IMR-90 (cell line): ENCODE results near the gene CST7. TPM values are rescaled to one million over a fixed set of nuclear protein-coding genes. Genes with fewer than 3 reads are reported as not detected.

ENCODE experiments used
- ATAC-seq: fragments of 200-7000 bp; cut with Tn5 transposase; 2 replicates; pipeline ENCODE4 v1.9.1; 2020; ENCODE audit warnings: low read depth, mild to moderate bottlenecking, moderate library complexity
- BruUV-seq: library from RNA; stranded (reverse); fragments of 400-500 nt; replicated peaks from 2 replicates; lab custom pipeline; 2021; lab: Mats Ljungman, UMichigan
- CTCF ChIA-PET: fragments of 300-600 bp; formaldehyde crosslinking; extraction: SDS; loops from one replicate; lab custom pipeline; 2021; ENCODE audit warnings: antibody characterized with exemption; lab: Yijun Ruan, JAX
- POLR2A ChIA-PET: fragments of 300-600 bp; sonication (Branson Sonifier 250); formaldehyde crosslinking; loops from one replicate; lab custom pipeline; 2022; ENCODE audit warnings: antibody characterized with exemption; ENCODE audit not compliant: unreplicated experiment; lab: Charles Lee
- DNase-seq: peaks from one replicate; pipeline ENCODE4 v3.0.0; 2013
- H2AFZ ChIP-seq: replicated peaks from 2 replicates; pipeline ENCODE3; 2013; ENCODE audit warnings: low read length, mild to moderate bottlenecking; ENCODE audit not compliant: poor library complexity
- H2AK5ac ChIP-seq: 2 replicates; pipeline ENCODE4 v1.6.1; 2013; ENCODE audit warnings: low read depth, low read length, inconsistent platforms
- H2AK9ac ChIP-seq: replicated peaks from 2 replicates; pipeline ENCODE3; 2013; ENCODE audit warnings: mild to moderate bottlenecking, low read depth, low read length, moderate library complexity; ENCODE audit not compliant: poor library complexity
- H2BK120ac ChIP-seq: 2 replicates; pipeline ENCODE4 v1.6.1; 2013; ENCODE audit warnings: low read depth, low read length, inconsistent platforms
- H2BK15ac ChIP-seq: 3 replicates; pipeline ENCODE4 v1.6.1; 2013; ENCODE audit warnings: low read depth, low read length, inconsistent platforms
- H2BK20ac ChIP-seq: 2 replicates; pipeline ENCODE4 v1.6.1; 2013; ENCODE audit warnings: low read depth, mild to moderate bottlenecking, inconsistent platforms, low read length, moderate library complexity
- H2BK5ac ChIP-seq: 2 replicates; pipeline ENCODE4 v1.6.1; 2013; ENCODE audit warnings: mild to moderate bottlenecking, low read depth, low read length, inconsistent platforms; ENCODE audit not compliant: poor library complexity, severe bottlenecking
- H3K14ac ChIP-seq: replicated peaks from 2 replicates; pipeline ENCODE4 v1.6.1; 2013; ENCODE audit warnings: low read depth, low read length, inconsistent platforms
- H3K18ac ChIP-seq: 2 replicates; pipeline ENCODE4 v1.6.1; 2013; ENCODE audit warnings: low read depth, low read length, control low read depth
- H3K23ac ChIP-seq: 2 replicates; pipeline ENCODE4 v1.6.1; 2013; ENCODE audit warnings: low read depth, low read length, inconsistent platforms
- H3K27ac ChIP-seq: 2 replicates; pipeline ENCODE4 v1.5.1; 2013; ENCODE audit warnings: mild to moderate bottlenecking, control low read depth, low read length; ENCODE audit not compliant: insufficient read depth
- H3K27me3 ChIP-seq: 2 replicates; pipeline ENCODE4 v1.6.1; 2013; ENCODE audit warnings: low read length; ENCODE audit not compliant: control insufficient read depth, insufficient read depth
- H3K36me3 ChIP-seq: 2 replicates; pipeline ENCODE4 v1.6.1; 2013; ENCODE audit warnings: low read length, mixed read lengths; ENCODE audit not compliant: control insufficient read depth, insufficient read depth
- H3K4ac ChIP-seq: 2 replicates; pipeline ENCODE4 v1.6.1; 2013; ENCODE audit warnings: low read depth, low read length, inconsistent platforms
- H3K4me1 ChIP-seq: 2 replicates; pipeline ENCODE4 v1.6.1; 2013; ENCODE audit warnings: low read length, mixed read lengths; ENCODE audit not compliant: control insufficient read depth, insufficient read depth
- H3K4me2 ChIP-seq: 2 replicates; pipeline ENCODE4 v1.6.1; 2013; ENCODE audit warnings: low read depth, mild to moderate bottlenecking, control low read depth, low read length, moderate library complexity
- H3K4me3 ChIP-seq: 2 replicates; pipeline ENCODE4 v1.5.1; 2013; ENCODE audit warnings: low read depth, mild to moderate bottlenecking, control low read depth, low read length, moderate library complexity; ENCODE audit not compliant: insufficient read depth
- H3K56ac ChIP-seq: 2 replicates; pipeline ENCODE4 v1.6.1; 2013; ENCODE audit warnings: low read length, inconsistent platforms; ENCODE audit not compliant: insufficient read depth; ENCODE audit errors: extremely low read depth
- H3K79me1 ChIP-seq, 2 experiments: 2 replicates each; pipeline ENCODE4 v1.6.1; 2013; ENCODE audit warnings: low read length in 2 of 2, inconsistent platforms in 1 of 2, low read depth in 1 of 2
- H3K9ac ChIP-seq: 2 replicates; pipeline ENCODE4 v1.6.1; 2013; ENCODE audit warnings: low read depth, low read length, control low read depth
- H3K9me1 ChIP-seq: 2 replicates; pipeline ENCODE4 v1.6.1; 2013; ENCODE audit warnings: low read length, inconsistent platforms; ENCODE audit not compliant: insufficient read depth
- H3K9me3 ChIP-seq: 2 replicates; pipeline ENCODE4 v1.6.1; 2013; ENCODE audit warnings: low read length; ENCODE audit not compliant: control insufficient read depth, insufficient read depth
- H4K20me1 ChIP-seq: 2 replicates; pipeline ENCODE4 v1.6.1; 2013; ENCODE audit warnings: low read length, inconsistent platforms; ENCODE audit not compliant: insufficient read depth
- H4K5ac ChIP-seq: 2 replicates; pipeline ENCODE4 v1.6.1; 2013; ENCODE audit warnings: mild to moderate bottlenecking, low read depth, low read length, control low read depth
- H4K8ac ChIP-seq, 2 experiments: 2 replicates each; pipeline ENCODE4 v1.6.1; 2013; ENCODE audit warnings: low read depth in 2 of 2, low read length in 2 of 2, control low read depth in 1 of 2, inconsistent platforms in 1 of 2
- H4K91ac ChIP-seq: 2 replicates; pipeline ENCODE4 v1.6.1; 2013; ENCODE audit warnings: low read depth, low read length, inconsistent platforms; ENCODE audit not compliant: insufficient read depth
- BHLHE40 ChIP-seq: fragments of 150-350 bp; IDR thresholded peaks from 2 replicates; pipeline ENCODE4 v1.6.1; 2016; ENCODE audit warnings: mild to moderate bottlenecking, low read depth, low read length
- CEBPB ChIP-seq: IDR thresholded peaks from 2 replicates; pipeline ENCODE4 v1.6.1; 2012; ENCODE audit warnings: low read depth, low read length, improper control_type of control experiment
- CHD1 ChIP-seq: IDR thresholded peaks from 2 replicates; pipeline ENCODE4 v1.6.1; 2012; ENCODE audit warnings: low read depth, low read length, improper control_type of control experiment
- CTCF ChIP-seq: conservative IDR thresholded peaks from 2 replicates; pipeline ENCODE4 v1.5.1; 2012; ENCODE audit warnings: mild to moderate bottlenecking, low read depth, low read length, improper control_type of control experiment
- FOS ChIP-seq: fragments of 150-350 bp; IDR thresholded peaks from 2 replicates; pipeline ENCODE4 v1.6.1; 2016; ENCODE audit warnings: low read depth, low read length
- MAFK ChIP-seq: IDR thresholded peaks from 2 replicates; pipeline ENCODE4 v1.6.1; 2012; ENCODE audit warnings: low read depth, low read length, improper control_type of control experiment
- MAZ ChIP-seq: IDR thresholded peaks from 2 replicates; pipeline ENCODE4 v1.6.1; 2012; ENCODE audit warnings: low read depth, mild to moderate bottlenecking, low read length, improper control_type of control experiment, moderate library complexity, borderline replicate concordance
- MXI1 ChIP-seq: IDR thresholded peaks from 2 replicates; pipeline ENCODE4 v1.6.1; 2012; ENCODE audit warnings: low read depth, mild to moderate bottlenecking, low read length, moderate library complexity, borderline replicate concordance
- NFE2L2 ChIP-seq: fragments of 150-350 bp; IDR thresholded peaks from 2 replicates; pipeline ENCODE4 v1.6.1; 2016; ENCODE audit warnings: low read depth, mild to moderate bottlenecking, low read length
- POLR2A ChIP-seq: IDR thresholded peaks from 2 replicates; pipeline ENCODE4 v1.6.1; 2012; ENCODE audit warnings: mild to moderate bottlenecking, low read depth, low read length
- RAD21 ChIP-seq: IDR thresholded peaks from 2 replicates; pipeline ENCODE4 v1.6.1; 2012; ENCODE audit warnings: low read length, improper control_type of control experiment
- RCOR1 ChIP-seq: IDR thresholded peaks from 2 replicates; pipeline ENCODE4 v1.6.1; 2012; ENCODE audit warnings: mild to moderate bottlenecking, low read length, improper control_type of control experiment; ENCODE audit not compliant: insufficient replicate concordance
- RFX5 ChIP-seq: IDR thresholded peaks from 2 replicates; pipeline ENCODE4 v1.8.0; 2012; ENCODE audit warnings: low read depth, mild to moderate bottlenecking, low read length, moderate library complexity
- SMC3 ChIP-seq: fragments of 150-350 bp; IDR thresholded peaks from 2 replicates; pipeline ENCODE4 v1.6.1; 2016; ENCODE audit warnings: low read depth, mild to moderate bottlenecking, antibody characterized with exemption, low read length, moderate library complexity
- USF2 ChIP-seq: fragments of 150-350 bp; IDR thresholded peaks from 2 replicates; pipeline ENCODE4 v1.6.1; 2017; ENCODE audit warnings: mild to moderate bottlenecking, antibody characterized with exemption, low read length, low read depth
- WGBS, 2 experiments: methylation state at CpG; one replicate each; pipeline versions ENCODE4 v1.1.5 to v1.1.7; 2013; ENCODE audit warnings: missing lambda C conversion rate in 2 of 2; ENCODE audit not compliant: insufficient read length in 1 of 2; ENCODE audit errors: extremely low coverage in 2 of 2; 5-methylcytosine and 5-hydroxymethylcytosine counted together
- dilution Hi-C: fragments of 300-500 bp; cut with HindIII; formaldehyde crosslinking; loops from one replicate; pipeline ENCODE4 v1.14.3; 2018; ENCODE audit warnings: low sequenced_read_pairs; ENCODE audit not compliant: unreplicated experiment
- in situ Hi-C: fragments of 300-500 bp; cut with MboI; formaldehyde crosslinking; loops from 3 replicates; pipeline ENCODE4 v1.14.3; 2019; ENCODE audit warnings: low sequenced_read_pairs, inconsistent platforms, mixed read lengths
- intact Hi-C: fragments of 100-400 bp; cut with micrococcal nuclease; formaldehyde crosslinking; loops from 2 replicates; pipeline ENCODE4 v1.10.0; 2022
- polyA plus RNA-seq, 3 experiments: library from polyadenylated mRNA; depleted of rRNA; stranded (reverse); fragments of >200 nt; gene quantifications; 2 replicates each; pipeline ENCODE4 v1.2.3, GENCODE V29; 2012; ENCODE audit warnings: low replicate concordance in 1 of 3
- total RNA-seq: library from RNA; depleted of rRNA; stranded (reverse); fragments of >200 nt; gene quantifications from 2 replicates; pipeline ENCODE4 v1.2.3, GENCODE V29; 2012

Gene CST7
- total and polyA plus RNA-seq, 2 of the 4 experiments (the other 2 are of a cell fraction): not detected

- no peak overlapping the region for H3K4me2 ChIP-seq
- H2BK5ac ChIP-seq: no peak overlapping the region
- H3K9me3 ChIP-seq: no peaks in the 10 kb centered on the region
- no peaks in the 10 kb centered on the region for H3K27me3 ChIP-seq
- H4K91ac ChIP-seq: no peak overlapping the region
- 0 out of 2 replicates have a peak, but pooled peaks cover 4% of the 10 kb centered on the region for H3K9me1 ChIP-seq
- H4K20me1 ChIP-seq: no peaks in the 10 kb centered on the region
- no peak overlapping the region for H3K9ac ChIP-seq
- H4K5ac ChIP-seq: no peak overlapping the region
- H2BK120ac ChIP-seq: no peak overlapping the region
- H2AK9ac ChIP-seq: no peak overlapping the region
- H3K36me3 ChIP-seq: peaks cover 33% of the 10 kb centered on the region
- DNase-seq (no peak), ATAC-seq (no peak)
- dilution Hi-C loops: no loop called here
- BruUV-seq: no TSS peak
- POLR2A ChIA-PET: no interaction called here
- 88% methylated on average over 6 of the region's 20 CpGs; no CpG with 5 or more reads in 1 of the 2 experiments for WGBS, 2 experiments
- CTCF ChIA-PET: no interaction called here
- in situ Hi-C loops: no loop called here
- no peaks in the 10 kb centered on the region for H3K4me1 ChIP-seq
- H3K23ac ChIP-seq: no peak overlapping the region
- no peak overlapping the region for H3K56ac ChIP-seq
- H2AFZ ChIP-seq: no peak overlapping the region
- no peaks in the 10 kb centered on the region for H3K79me1 ChIP-seq
- H2BK15ac ChIP-seq: no peak overlapping the region
- H3K4me3 ChIP-seq: no peak overlapping the region
- intact Hi-C loops: no loop called here
- no peak overlapping the region for H2BK20ac ChIP-seq
- H3K14ac ChIP-seq: no peak overlapping the region
- H2AK5ac ChIP-seq: no peak overlapping the region
- no peak overlapping the region for H3K27ac ChIP-seq
- no peak overlapping the region for H3K18ac ChIP-seq
- no peak overlapping the region for H3K4ac ChIP-seq
- H4K8ac ChIP-seq: no peak overlapping the region
- TF ChIP-seq RFX5: no peak
- TF ChIP-seq RCOR1: no peak
- TF ChIP-seq CHD1: no peak
- TF ChIP-seq CEBPB: no peak
- no peak for TF ChIP-seq FOS
- TF ChIP-seq MAZ: no peak
- no peak for TF ChIP-seq NFE2L2
- no peak for TF ChIP-seq BHLHE40
- TF ChIP-seq POLR2A: no peak
- TF ChIP-seq USF2: no peak
- no peak for TF ChIP-seq CTCF
- TF ChIP-seq RAD21: no peak
- no peak for TF ChIP-seq MAFK
- TF ChIP-seq SMC3: no peak
- TF ChIP-seq MXI1: no peak
Measured at GRCh38 chr20:24961384-24962181, 12.5 kb downstream of the CST7 start.
